GM12878 (cell line): Measurements from ENCODE around the gene BTBD7.
A peak's percentile ranks its signal among the peaks of the same experiment; 100 is the strongest.

ENCODE experiments used
- EZH2 ChIP-seq: IDR thresholded peaks from 2 replicates; pipeline ENCODE4 v1.6.1; 2012; ENCODE audit warnings: low read depth, mild to moderate bottlenecking, control low read depth, inconsistent platforms, low read length, borderline replicate concordance; ENCODE audit not compliant: control insufficient read depth
- FOS ChIP-seq: IDR thresholded peaks from 3 replicates; pipeline ENCODE4 v1.6.1; 2011; ENCODE audit warnings: borderline replicate concordance; ENCODE audit not compliant: insufficient read length; ENCODE audit errors: extremely low read depth
- SIX5 ChIP-seq: IDR thresholded peaks from 2 replicates; pipeline ENCODE4 v1.6.1; 2011; ENCODE audit warnings: mild to moderate bottlenecking, low read depth, low read length, moderate library complexity; ENCODE audit not compliant: severe bottlenecking
- TAF1 ChIP-seq: IDR thresholded peaks from 2 replicates; pipeline ENCODE4 v1.6.1; 2011; ENCODE audit warnings: mild to moderate bottlenecking, low read depth, low read length, borderline replicate concordance
- TCF7 ChIP-seq: IDR thresholded peaks from 2 replicates; pipeline ENCODE4 v1.6.1; 2014; ENCODE audit warnings: antibody characterized with exemption, borderline replicate concordance

- TF ChIP-seq FOS (no peak), EZH2 (no peak), TAF1 (peak; percentile 85), SIX5 (no peak), TCF7 (no peak)
Measured at GRCh38 chr14:93206793-93207467, 125.9 kb downstream of the BTBD7 start, which contains the start of the genes GON7 and UBR7.
